CD8-positive, alpha-beta memory T cell (primary cell): ENCODE measurements around the gene STUM. TPM values are rescaled to one million over a fixed set of nuclear protein-coding genes. Genes with fewer than 3 reads are reported as not detected.

Experiments
- CTCF ChIA-PET: fragments of 350-600 bp; sonication (Branson Sonifier 250); formaldehyde crosslinking; loops from one replicate; lab custom pipeline; 2021; ENCODE audit warnings: antibody characterized with exemption; lab: Charles Lee
- POLR2A ChIA-PET: fragments of 350-600 bp; sonication (Branson Sonifier 250); formaldehyde crosslinking; loops from one replicate; lab custom pipeline; 2021; ENCODE audit warnings: antibody characterized with exemption; lab: Charles Lee
- DNase-seq, 5 donors: peaks; one replicate each; pipeline versions ENCODE4 v3.0.0 to v3.0.0-alpha.2; 2020 to 2022; ENCODE audit warnings: mixed read lengths in 1 of 5
- H3K27ac ChIP-seq: one replicate; pipeline ENCODE4 v1.7.0; 2013; ENCODE audit warnings: low read depth, mild to moderate bottlenecking, low read length, moderate library complexity
- H3K27me3 ChIP-seq: 2 replicates; pipeline ENCODE4 v1.7.0; 2013; ENCODE audit warnings: low read length, mild to moderate bottlenecking; ENCODE audit not compliant: insufficient read depth, poor library complexity, severe bottlenecking
- H3K36me3 ChIP-seq: 2 replicates; pipeline ENCODE4 v1.7.0; 2013; ENCODE audit warnings: mild to moderate bottlenecking, low read length, moderate library complexity; ENCODE audit not compliant: insufficient read depth
- H3K4me1 ChIP-seq: 2 replicates; pipeline ENCODE4 v1.7.0; 2013; ENCODE audit warnings: mild to moderate bottlenecking, low read length, moderate library complexity; ENCODE audit not compliant: insufficient read depth
- H3K4me3 ChIP-seq: 2 replicates; pipeline ENCODE4 v1.7.0; 2013; ENCODE audit warnings: mild to moderate bottlenecking, low read length
- H3K9me3 ChIP-seq: 2 replicates; pipeline ENCODE4 v1.7.0; 2013; ENCODE audit warnings: mild to moderate bottlenecking, low read length
- H3K27ac Mint-ChIP-seq, 8 donors: one replicate each; pipeline ENCODE4 v1.8.0; 2020 to 2021; ENCODE audit warnings: mixed read lengths in 8 of 8, mild to moderate bottlenecking in 6 of 8, inconsistent platforms in 3 of 8, moderate library complexity in 3 of 8
- H3K27me3 Mint-ChIP-seq, 2 donors: one replicate each; pipeline ENCODE4 v1.8.0; 2020 to 2021; ENCODE audit warnings: mixed read lengths in 2 of 2, mild to moderate bottlenecking in 1 of 2, moderate library complexity in 1 of 2
- H3K36me3 Mint-ChIP-seq, 3 donors: one replicate each; pipeline ENCODE4 v1.8.0; 2020 to 2021; ENCODE audit warnings: mixed read lengths in 3 of 3, inconsistent platforms in 1 of 3, mild to moderate bottlenecking in 1 of 3
- H3K4me1 Mint-ChIP-seq, 3 donors: one replicate each; pipeline ENCODE4 v1.8.0; 2020 to 2021; ENCODE audit warnings: mixed read lengths in 3 of 3, inconsistent platforms in 1 of 3, mild to moderate bottlenecking in 1 of 3
- H3K4me3 Mint-ChIP-seq, 7 donors: one replicate each; pipeline ENCODE4 v1.8.0; 2020 to 2021; ENCODE audit warnings: mixed read lengths in 7 of 7, mild to moderate bottlenecking in 6 of 7, moderate library complexity in 4 of 7, inconsistent platforms in 2 of 7
- H3K9me3 Mint-ChIP-seq, 5 donors: one replicate each; pipeline ENCODE4 v1.8.0; 2020 to 2022; ENCODE audit warnings: mixed read lengths in 5 of 5, mild to moderate bottlenecking in 3 of 5, moderate library complexity in 2 of 5, inconsistent platforms in 1 of 5
- polyA plus RNA-seq: library from polyadenylated mRNA; unstranded; fragments of 300-500 nt; fragmentation: Illumina TruSeq; gene quantifications from one replicate; pipeline ENCODE4 v1.2.3, GENCODE V29; 2021
- total RNA-seq, 2 experiments: library from RNA; stranded (reverse); gene quantifications; one replicate each; pipeline ENCODE4 v1.2.3, GENCODE V29; 2021

The STUM gene
- total and polyA plus RNA-seq, 3 experiments from 2014 or later, result 0.13 TPM; not detected in 2

DNA sequence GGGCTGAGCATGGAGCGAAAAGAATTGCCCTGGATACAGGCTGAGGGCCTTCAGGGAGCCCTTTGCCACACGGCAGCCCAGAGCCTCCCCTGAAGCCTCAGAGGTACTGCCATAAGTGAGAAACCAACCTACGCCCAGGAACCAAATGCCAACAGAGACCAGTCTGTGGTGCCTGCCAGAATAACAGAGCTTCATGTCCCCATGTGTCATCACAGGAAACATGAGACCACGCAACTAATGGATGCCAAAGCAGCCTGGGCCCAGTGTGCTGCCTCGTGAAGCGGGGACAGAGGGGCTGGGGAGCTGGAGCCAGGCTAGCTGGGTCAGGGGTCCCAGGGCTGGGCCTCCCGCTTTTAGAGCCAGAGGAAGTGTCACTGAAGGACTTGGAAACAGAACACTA, 18.7 kb upstream of the STUM start:
- no peaks in the 10 kb centered on the region for H3K9me3 ChIP-seq
- no peaks in the 10 kb centered on the region for H3K27me3 ChIP-seq
- no peaks in the 10 kb centered on the region for H3K36me3 Mint-ChIP-seq
- POLR2A ChIA-PET, result no interaction called here
- no peaks in the 10 kb centered on the region for H3K4me1 ChIP-seq
- H3K36me3 ChIP-seq, result no peaks in the 10 kb centered on the region
- H3K27ac Mint-ChIP-seq, result no peak overlapping the region
- no peak for DNase-seq
- no peak overlapping the region for H3K4me3 Mint-ChIP-seq
- no peak overlapping the region for H3K27ac ChIP-seq
- peaks cover 14 to 19% of the 10 kb centered on the region in 2 donors for H3K27me3 Mint-ChIP-seq
- CTCF ChIA-PET, result no interaction called here
- H3K4me1 Mint-ChIP-seq, result no peaks in the 10 kb centered on the region
- H3K9me3 Mint-ChIP-seq, result no peaks in the 10 kb centered on the region
- no peak overlapping the region for H3K4me3 ChIP-seq

DNA sequence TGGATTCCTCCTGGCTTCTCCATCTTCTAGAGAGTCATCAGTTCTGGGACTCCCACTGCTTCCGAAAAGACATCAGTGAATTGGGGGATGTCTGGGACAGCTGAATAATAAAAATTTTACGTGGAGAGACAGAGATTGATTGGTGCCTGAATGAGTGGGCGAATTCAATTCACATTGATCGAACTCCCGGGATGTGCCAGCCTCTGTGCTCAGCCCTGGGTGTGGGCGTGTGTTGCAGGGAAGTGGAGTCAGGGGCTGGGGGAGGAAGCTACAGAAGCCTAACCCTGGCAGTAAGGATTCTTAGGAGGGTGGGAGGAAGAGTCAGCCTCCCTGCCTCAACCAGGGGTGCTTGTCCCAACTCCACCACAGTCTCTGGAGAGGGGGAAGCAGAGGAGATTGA, 18.0 kb upstream of the STUM start:
- H3K9me3 Mint-ChIP-seq, result no peaks in the 10 kb centered on the region
- DNase-seq, result no peak
- H3K36me3 ChIP-seq, result no peaks in the 10 kb centered on the region
- H3K4me1 ChIP-seq, result no peaks in the 10 kb centered on the region
- no peaks in the 10 kb centered on the region for H3K27me3 ChIP-seq
- peak overlapping the region in 1 of 8 donors; percentile 5 for H3K27ac Mint-ChIP-seq
- H3K4me3 Mint-ChIP-seq, result no peak overlapping the region
- H3K36me3 Mint-ChIP-seq, result no peaks in the 10 kb centered on the region
- no peaks in the 10 kb centered on the region for H3K4me1 Mint-ChIP-seq
- ChIA-PET CTCF (no interaction called here), POLR2A (no interaction called here)
- H3K27ac ChIP-seq, result no peak overlapping the region
- peaks cover 14 to 19% of the 10 kb centered on the region in 2 donors for H3K27me3 Mint-ChIP-seq
- no peaks in the 10 kb centered on the region for H3K9me3 ChIP-seq
- H3K4me3 ChIP-seq, result no peak overlapping the region

DNA sequence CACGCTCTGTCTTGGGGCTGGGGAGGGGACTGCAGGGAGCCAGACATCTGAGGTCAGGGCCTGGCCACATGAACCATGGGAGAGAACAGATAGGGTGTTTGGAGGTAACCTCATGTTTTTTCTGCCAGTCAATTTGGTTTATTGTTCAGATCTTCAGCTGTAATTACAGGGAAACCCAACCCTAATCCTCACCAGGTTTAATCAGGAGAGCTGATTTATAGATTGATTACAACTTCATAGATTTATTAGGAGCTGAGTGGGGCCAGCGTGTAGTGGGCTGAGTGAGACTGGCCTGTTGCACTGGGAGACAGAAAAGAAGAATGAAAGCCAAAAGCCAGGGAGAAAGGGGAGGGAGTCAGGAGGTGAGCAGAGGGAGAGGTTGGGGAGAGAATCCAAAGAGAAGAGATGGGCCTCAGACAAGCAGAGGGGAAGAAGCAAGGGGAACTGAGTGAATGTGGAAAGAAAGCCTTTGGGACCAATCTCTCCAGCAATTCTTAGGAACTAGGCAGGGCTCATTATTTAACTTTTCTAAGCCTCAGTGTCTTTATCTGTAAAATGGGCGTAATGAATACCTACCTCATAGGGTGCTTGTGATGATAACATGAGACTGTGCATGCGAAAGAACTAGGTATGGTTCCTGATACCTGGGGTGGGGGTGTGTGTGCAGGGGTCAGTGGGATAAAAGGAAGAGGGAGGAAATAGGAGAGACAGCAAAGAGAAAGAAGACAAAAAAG, 17.0 kb upstream of the STUM start:
- DNase-seq, result no peak
- CTCF ChIA-PET, result interaction anchor here (1.2 kb wide), 1 partner anchor 18 kb away, joined by 3 read pairs; no protein-coding TSS in a partner anchor
- Mint-ChIP-seq H3K36me3 (no peaks in the 10 kb centered on the region), H3K4me1 (no peaks in the 10 kb centered on the region), H3K27me3 (peaks cover 11 to 19% of the 10 kb centered on the region in 2 donors), H3K27ac (peak overlapping the region in 1 of 8 donors; percentile 66), H3K9me3 (no peaks in the 10 kb centered on the region), H3K4me3 (no peak overlapping the region)
- H3K4me1 ChIP-seq, result no peaks in the 10 kb centered on the region
- H3K36me3 ChIP-seq, result no peaks in the 10 kb centered on the region
- H3K9me3 ChIP-seq, result no peaks in the 10 kb centered on the region
- H3K4me3 ChIP-seq, result no peak overlapping the region
- POLR2A ChIA-PET, result no interaction called here
- H3K27me3 ChIP-seq, result no peaks in the 10 kb centered on the region
- H3K27ac ChIP-seq, result no peak overlapping the region

DNA sequence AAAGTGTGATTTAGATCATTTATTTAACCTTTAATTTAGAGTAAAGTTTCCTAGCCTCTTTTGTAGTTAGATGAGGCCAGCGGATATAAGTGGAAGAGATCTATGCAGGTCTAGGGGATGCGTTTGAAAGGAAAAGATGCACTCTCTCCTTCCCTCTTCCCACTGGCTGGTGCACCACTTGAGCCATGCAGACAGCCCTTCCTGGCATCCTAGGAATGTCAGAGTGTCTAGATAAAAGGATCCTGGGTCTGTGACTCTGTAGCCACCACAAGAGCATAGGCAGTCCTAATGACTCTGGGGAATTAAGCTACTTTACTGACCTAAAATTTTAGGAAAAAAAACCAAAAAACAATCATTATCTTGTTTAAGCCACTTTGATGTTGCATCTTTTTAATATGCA, 16.0 kb upstream of the STUM start:
- no peaks in the 10 kb centered on the region for H3K4me1 Mint-ChIP-seq
- H3K27ac Mint-ChIP-seq, result peak overlapping the region in 1 of 8 donors; percentile 29
- H3K36me3 Mint-ChIP-seq, result no peaks in the 10 kb centered on the region
- no peaks in the 10 kb centered on the region for H3K36me3 ChIP-seq
- ChIA-PET CTCF (interaction anchor here (0.9 kb wide), 1 partner anchor 12 kb away, joined by 3 read pairs; no protein-coding TSS in a partner anchor), POLR2A (no interaction called here)
- no peak overlapping the region for H3K27ac ChIP-seq
- no peaks in the 10 kb centered on the region for H3K4me1 ChIP-seq
- no peak overlapping the region for H3K4me3 Mint-ChIP-seq
- peaks cover 7 to 19% of the 10 kb centered on the region in 2 donors for H3K27me3 Mint-ChIP-seq
- H3K9me3 ChIP-seq, result no peaks in the 10 kb centered on the region
- DNase-seq, result no peak
- H3K4me3 ChIP-seq, result no peak overlapping the region
- H3K9me3 Mint-ChIP-seq, result no peaks in the 10 kb centered on the region
- no peaks in the 10 kb centered on the region for H3K27me3 ChIP-seq

DNA sequence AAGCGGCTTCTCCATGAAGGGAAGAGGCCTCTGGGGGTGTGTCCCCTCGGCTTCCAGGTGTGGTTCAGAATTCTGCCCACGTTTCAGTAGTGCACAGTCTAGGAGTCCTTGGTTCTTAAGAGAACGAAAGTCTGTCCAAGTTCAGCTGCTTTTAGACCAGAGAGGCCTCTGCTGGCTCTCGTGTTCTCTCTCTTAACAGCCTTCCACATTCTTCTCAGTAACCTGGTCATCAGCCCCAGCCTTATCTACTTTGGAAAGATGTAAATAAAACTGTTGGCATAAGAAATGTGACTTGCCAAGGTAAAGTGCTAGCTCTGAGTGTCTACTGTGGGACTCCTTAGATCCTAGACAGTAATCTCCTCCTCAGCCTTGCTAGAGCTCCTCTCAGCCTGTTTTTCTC, 15.3 kb upstream of the STUM start:
- H3K4me3 ChIP-seq, result no peak overlapping the region
- H3K27me3 ChIP-seq, result no peaks in the 10 kb centered on the region
- Mint-ChIP-seq H3K4me3 (no peak overlapping the region), H3K36me3 (no peaks in the 10 kb centered on the region), H3K27ac (no peak overlapping the region), H3K4me1 (no peaks in the 10 kb centered on the region), H3K9me3 (no peaks in the 10 kb centered on the region), H3K27me3 (peaks cover 7 to 19% of the 10 kb centered on the region in 2 donors)
- no peak for DNase-seq
- CTCF ChIA-PET, result interaction anchor here (0.9 kb wide), 1 partner anchor 13 kb away, joined by 3 read pairs; no protein-coding TSS in a partner anchor
- H3K4me1 ChIP-seq, result no peaks in the 10 kb centered on the region
- POLR2A ChIA-PET, result no interaction called here
- no peaks in the 10 kb centered on the region for H3K9me3 ChIP-seq
- H3K36me3 ChIP-seq, result no peaks in the 10 kb centered on the region
- H3K27ac ChIP-seq, result no peak overlapping the region

DNA sequence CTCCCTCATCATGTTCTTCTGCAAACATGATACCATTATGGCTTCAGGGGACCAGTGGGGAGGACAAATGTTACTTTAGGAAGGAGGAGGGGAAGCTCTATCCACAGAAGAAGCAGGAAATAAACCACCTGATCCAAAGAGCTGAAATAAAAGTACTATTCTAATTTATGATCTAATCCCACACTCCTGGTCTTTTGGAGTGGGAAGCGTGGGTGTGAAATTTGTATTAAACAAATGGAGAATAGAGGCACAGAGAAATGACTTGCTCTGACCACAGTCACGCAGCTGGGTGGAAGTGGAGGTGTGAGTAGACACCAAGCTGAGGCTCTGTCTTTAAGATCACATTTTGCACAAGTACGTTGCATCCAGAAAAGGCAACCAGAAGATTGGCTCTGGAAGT, 14.5 kb upstream of the STUM start:
- H3K4me3 Mint-ChIP-seq, result no peak overlapping the region
- H3K36me3 Mint-ChIP-seq, result no peaks in the 10 kb centered on the region
- H3K27me3 Mint-ChIP-seq, result peaks cover 5 to 14% of the 10 kb centered on the region in 2 donors
- no peaks in the 10 kb centered on the region for H3K4me1 Mint-ChIP-seq
- no peak overlapping the region for H3K4me3 ChIP-seq
- DNase-seq, result no peak
- POLR2A ChIA-PET, result no interaction called here
- H3K27ac Mint-ChIP-seq, result peak overlapping the region in 1 of 8 donors; percentile 12
- no peak overlapping the region for H3K27ac ChIP-seq
- no peaks in the 10 kb centered on the region for H3K9me3 ChIP-seq
- no peaks in the 10 kb centered on the region for H3K4me1 ChIP-seq
- no peaks in the 10 kb centered on the region for H3K27me3 ChIP-seq
- H3K36me3 ChIP-seq, result no peaks in the 10 kb centered on the region
- CTCF ChIA-PET, result interaction anchor here (1.2 kb wide), 1 partner anchor 16 kb away, joined by 3 read pairs; no protein-coding TSS in a partner anchor
- no peaks in the 10 kb centered on the region for H3K9me3 Mint-ChIP-seq

DNA sequence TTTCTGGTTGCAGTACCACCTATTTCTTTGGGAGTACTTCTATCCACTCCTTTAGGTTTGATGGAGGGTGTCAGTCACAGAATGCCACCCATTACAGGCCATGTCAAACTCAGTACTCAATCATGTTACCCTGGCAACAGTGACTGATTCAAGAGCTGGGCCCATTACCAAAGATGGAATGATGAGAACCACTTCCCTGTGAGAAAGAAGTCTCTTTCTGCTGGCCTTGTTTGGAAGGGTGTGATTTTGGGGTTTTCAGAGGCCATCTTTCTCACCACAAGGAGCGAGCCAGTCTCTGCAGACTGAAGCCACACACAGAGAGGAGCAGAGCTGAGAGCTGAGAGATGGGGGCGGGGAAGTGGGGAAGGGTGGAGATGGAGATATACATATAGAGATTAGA, 13.9 kb upstream of the STUM start:
- H3K9me3 Mint-ChIP-seq, result no peaks in the 10 kb centered on the region
- ChIA-PET POLR2A (no interaction called here), CTCF (interaction anchor here (1.2 kb wide), 1 partner anchor 15 kb away, joined by 3 read pairs; no protein-coding TSS in a partner anchor)

DNA sequence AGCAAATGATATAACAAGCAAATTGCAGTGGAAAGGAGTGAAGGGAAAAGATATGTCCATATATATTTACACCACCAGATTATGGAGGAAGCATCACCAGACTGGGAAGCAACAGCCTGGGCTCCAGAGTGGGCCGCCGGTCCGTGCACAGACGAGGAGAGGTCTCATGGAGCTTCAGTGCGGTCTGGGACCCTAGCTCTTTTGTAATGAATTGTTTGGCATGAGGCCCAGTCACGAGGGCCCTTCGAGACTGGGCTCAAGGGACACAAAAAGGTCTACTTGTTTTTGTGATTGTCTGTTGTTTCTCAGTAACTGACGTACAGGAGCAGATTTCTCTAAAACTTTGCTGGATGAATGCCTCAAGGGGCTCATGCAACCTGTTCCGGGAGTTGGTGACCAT, 12.9 kb upstream of the STUM start:
- ChIA-PET CTCF (no interaction called here), POLR2A (no interaction called here)

More for the DNA sequence above, 13.9 kb upstream of the STUM start:
- H3K4me3 Mint-ChIP-seq, result no peak overlapping the region
- no peaks in the 10 kb centered on the region for H3K36me3 Mint-ChIP-seq
- no peak overlapping the region for H3K27ac Mint-ChIP-seq
- Histone ChIP-seq H3K27ac (no peak overlapping the region), H3K36me3 (no peaks in the 10 kb centered on the region), H3K9me3 (no peaks in the 10 kb centered on the region), H3K27me3 (no peaks in the 10 kb centered on the region), H3K4me1 (no peaks in the 10 kb centered on the region), H3K4me3 (no peak overlapping the region)
- H3K4me1 Mint-ChIP-seq, result no peaks in the 10 kb centered on the region
- no peak for DNase-seq
- H3K27me3 Mint-ChIP-seq, result peaks cover under 1 to 9% of the 10 kb centered on the region in 2 donors

More for the DNA sequence above, 12.9 kb upstream of the STUM start:
- H3K27ac ChIP-seq, result no peak overlapping the region
- no peaks in the 10 kb centered on the region for H3K4me1 ChIP-seq
- no peak overlapping the region for H3K4me3 ChIP-seq
- Mint-ChIP-seq H3K27ac (no peak overlapping the region), H3K36me3 (no peaks in the 10 kb centered on the region), H3K4me1 (no peaks in the 10 kb centered on the region), H3K9me3 (no peaks in the 10 kb centered on the region), H3K4me3 (no peak overlapping the region), H3K27me3 (peaks cover 0 to 9% of the 10 kb centered on the region in 2 donors)
- no peaks in the 10 kb centered on the region for H3K27me3 ChIP-seq
- no peaks in the 10 kb centered on the region for H3K9me3 ChIP-seq
- no peak for DNase-seq
- H3K36me3 ChIP-seq, result no peaks in the 10 kb centered on the region
